ENCODE data around the gene SGMS1.
"Not testable (repeated sequence)": the region's sequence is repeated elsewhere in the genome, so short reads cannot be mapped to it uniquely, and the experiment has no call there.

The SGMS1 gene

DNA sequence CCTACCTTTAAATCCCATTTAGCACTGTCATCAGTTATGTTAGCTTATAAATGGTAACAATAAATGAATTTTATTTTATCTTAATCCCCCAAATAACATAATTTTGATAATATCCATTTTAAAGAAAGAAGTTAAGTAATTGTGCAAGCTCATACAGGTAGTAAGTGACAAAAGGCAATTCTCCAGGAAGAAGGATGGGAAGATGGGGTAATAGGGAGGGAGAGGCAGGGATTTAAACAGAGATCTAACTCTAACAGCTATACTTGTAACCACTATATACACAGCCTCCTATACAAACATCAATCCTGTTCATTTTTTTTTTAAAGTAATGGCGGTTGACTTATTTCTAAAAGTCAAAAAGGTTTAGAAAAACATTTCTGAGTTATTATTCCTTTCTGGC is 119.4 kb downstream of the SGMS1 start:
- no peak for DNase-seq (ENCODE audit: low read depth)
- TF ChIP-seq, protein P1, sequence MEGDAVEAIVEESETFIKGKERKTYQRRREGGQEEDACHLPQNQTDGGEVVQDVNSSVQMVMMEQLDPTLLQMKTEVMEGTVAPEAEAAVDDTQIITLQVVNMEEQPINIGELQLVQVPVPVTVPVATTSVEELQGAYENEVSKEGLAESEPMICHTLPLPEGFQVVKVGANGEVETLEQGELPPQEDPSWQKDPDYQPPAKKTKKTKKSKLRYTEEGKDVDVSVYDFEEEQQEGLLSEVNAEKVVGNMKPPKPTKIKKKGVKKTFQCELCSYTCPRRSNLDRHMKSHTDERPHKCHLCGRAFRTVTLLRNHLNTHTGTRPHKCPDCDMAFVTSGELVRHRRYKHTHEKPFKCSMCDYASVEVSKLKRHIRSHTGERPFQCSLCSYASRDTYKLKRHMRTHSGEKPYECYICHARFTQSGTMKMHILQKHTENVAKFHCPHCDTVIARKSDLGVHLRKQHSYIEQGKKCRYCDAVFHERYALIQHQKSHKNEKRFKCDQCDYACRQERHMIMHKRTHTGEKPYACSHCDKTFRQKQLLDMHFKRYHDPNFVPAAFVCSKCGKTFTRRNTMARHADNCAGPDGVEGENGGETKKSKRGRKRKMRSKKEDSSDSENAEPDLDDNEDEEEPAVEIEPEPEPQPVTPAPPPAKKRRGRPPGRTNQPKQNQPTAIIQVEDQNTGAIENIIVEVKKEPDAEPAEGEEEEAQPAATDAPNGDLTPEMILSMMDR (conservative IDR thresholded peaks at IDR 0.05; ENCODE audit: low read depth, low read length): no peak
- H3K4me3 ChIP-seq (ENCODE audit: low read depth, low read length): no peak overlapping the region

GRCh38 chr10:50503661-50504320 is 120.0 kb downstream of the SGMS1 start:
- TF ChIP-seq, protein P1 (conservative IDR thresholded peaks at IDR 0.05; ENCODE audit: low read depth, low read length): no peak
- DNase-seq (ENCODE audit: low read depth): no peak
- H3K4me3 ChIP-seq (ENCODE audit: low read depth, low read length): no peak overlapping the region

- not testable (repeated sequence) for H3K4me3 ChIP-seq (ENCODE audit: low read depth, low read length); DNase-seq (ENCODE audit: low read depth)
Observed at GRCh38 chr10:50503156-50503555, 120.6 kb downstream of the SGMS1 start.

DNA sequence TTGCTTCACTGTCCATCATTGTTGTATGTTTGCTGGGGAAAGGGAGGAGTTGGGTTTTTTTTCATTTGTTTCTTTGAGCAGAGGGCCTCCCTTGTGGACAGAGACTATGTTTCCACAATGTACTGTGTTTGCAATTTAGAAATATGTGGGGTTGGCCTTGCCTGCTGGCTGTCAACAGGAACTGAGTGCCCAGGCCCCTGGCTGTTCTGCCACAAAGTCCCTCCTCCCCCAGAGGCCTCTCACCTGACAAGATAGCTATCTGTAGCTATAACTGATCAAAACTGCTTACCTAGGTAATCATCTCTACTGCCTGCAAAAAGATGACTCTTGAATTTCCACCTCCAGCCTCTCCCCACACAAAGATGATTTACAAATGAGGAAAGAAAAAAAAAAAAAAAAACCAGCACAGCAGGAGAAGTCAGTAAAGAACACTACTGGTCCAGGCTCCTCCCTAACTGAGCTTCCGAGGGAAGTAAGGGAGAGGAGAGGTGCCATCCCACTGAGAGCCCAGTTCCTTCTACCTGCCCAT is 121.8 kb downstream of the SGMS1 start:
- peak; percentile 38 for DNase-seq (ENCODE audit: low read depth)
- no peak overlapping the region for H3K4me3 ChIP-seq (ENCODE audit: low read depth, low read length)
- TF ChIP-seq, protein P1 (conservative IDR thresholded peaks at IDR 0.05; ENCODE audit: low read depth, low read length): no peak

- DNase-seq (ENCODE audit: low read depth): peak; percentile 38
- TF ChIP-seq, protein P1 (conservative IDR thresholded peaks at IDR 0.05; ENCODE audit: low read depth, low read length): no peak
- no peak overlapping the region for H3K4me3 ChIP-seq (ENCODE audit: low read depth, low read length)
Observed at GRCh38 chr10:50501478-50501877, 122.3 kb downstream of the SGMS1 start.

DNA sequence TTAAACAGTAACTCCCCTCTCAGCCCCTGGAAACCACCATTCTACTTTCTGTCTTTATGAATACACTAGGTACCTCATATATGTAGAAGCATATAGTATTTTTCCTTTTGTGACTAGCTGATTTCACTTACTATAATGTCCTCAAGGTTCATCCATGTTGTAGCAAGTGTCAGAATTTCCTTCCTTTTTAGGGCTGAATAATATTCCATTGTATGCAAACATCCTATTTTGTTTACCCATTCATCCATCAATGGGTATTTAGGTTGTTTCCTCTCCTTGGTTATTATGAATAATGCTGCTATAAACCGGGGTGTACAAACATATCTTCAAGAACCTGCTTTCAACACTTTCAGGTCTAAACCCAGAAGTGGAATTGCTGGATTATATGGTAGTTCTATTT is 125.3 kb downstream of the SGMS1 start:
- H3K4me3 ChIP-seq (ENCODE audit: low read depth, low read length): no peak overlapping the region
- TF ChIP-seq, protein P1 (conservative IDR thresholded peaks at IDR 0.05; ENCODE audit: low read depth, low read length): no peak
- DNase-seq (ENCODE audit: low read depth): no peak

GRCh38 chr10:50497758-50498157 is 126.0 kb downstream of the SGMS1 start:
- DNase-seq (ENCODE audit: low read depth): peak; percentile 92
- no peak overlapping the region for H3K4me3 ChIP-seq (ENCODE audit: low read depth, low read length)
- TF ChIP-seq, protein P1 (conservative IDR thresholded peaks at IDR 0.05; ENCODE audit: low read depth, low read length): no peak
